Spleen (tissue), 7 donors: ENCODE results near the gene SLC25A26.

Experiments used
- CTCF ChIP-seq, 11 experiments: fragments of 200-600 bp in 7 of 11; fragments of 450-650 bp in 4 of 11; sonication (generic) in 4 of 11; IDR thresholded peaks in 8 of 11; conservative IDR thresholded peaks in 3 of 11; 1 replicate in 7 of 11; 2 replicates in 4 of 11; pipeline versions ENCODE4 v1.4.0 to v1.8.0; 2016 to 2021; ENCODE audit warnings: antibody characterized with exemption in 11 of 11, inconsistent platforms in 4 of 11, mild to moderate bottlenecking in 1 of 11
- POLR2AphosphoS5 ChIP-seq, 3 donors: sonication (generic); formaldehyde crosslinking; IDR thresholded peaks; one replicate each; pipeline ENCODE4 v1.5.1; 2017; ENCODE audit warnings: antibody characterized with exemption in 3 of 3
- donor health status: DM: no; HTN: no; CAD: no; lungs with moderate emphysema.
- donor health status: DM: no; HTN: no; CAD: no.
- donor health status: DM: no; HTN: no; CAD: no.

- no peak for TF ChIP-seq POLR2AphosphoS5 (IDR thresholded peaks at IDR 0.05)
- no peak for TF ChIP-seq CTCF (IDR thresholded peaks at IDR 0.05 in 8 of 11, conservative IDR thresholded peaks at IDR 0.05 in 3 of 11)
Measured at GRCh38 chr3:66272016-66272415, 51.2 kb downstream of the SLC25A26 start.
